NCI-H1105 treated with DMSO at 0.1 percent for 48 hours (cell line): ENCODE measurements around the gene PAFAH1B1.

ENCODE experiments used
- DNase-seq: peaks from one replicate; lab custom pipeline; 2025; lab: John Stamatoyannopoulos, UW

Gene PAFAH1B1

GRCh38 chr17:2722611-2723010 is 129.2 kb downstream of the PAFAH1B1 start:
- DNase-seq, result no peak

- no peak for DNase-seq
Observed at GRCh38 chr17:2723505-2723996, 130.1 kb downstream of the PAFAH1B1 start.

DNA sequence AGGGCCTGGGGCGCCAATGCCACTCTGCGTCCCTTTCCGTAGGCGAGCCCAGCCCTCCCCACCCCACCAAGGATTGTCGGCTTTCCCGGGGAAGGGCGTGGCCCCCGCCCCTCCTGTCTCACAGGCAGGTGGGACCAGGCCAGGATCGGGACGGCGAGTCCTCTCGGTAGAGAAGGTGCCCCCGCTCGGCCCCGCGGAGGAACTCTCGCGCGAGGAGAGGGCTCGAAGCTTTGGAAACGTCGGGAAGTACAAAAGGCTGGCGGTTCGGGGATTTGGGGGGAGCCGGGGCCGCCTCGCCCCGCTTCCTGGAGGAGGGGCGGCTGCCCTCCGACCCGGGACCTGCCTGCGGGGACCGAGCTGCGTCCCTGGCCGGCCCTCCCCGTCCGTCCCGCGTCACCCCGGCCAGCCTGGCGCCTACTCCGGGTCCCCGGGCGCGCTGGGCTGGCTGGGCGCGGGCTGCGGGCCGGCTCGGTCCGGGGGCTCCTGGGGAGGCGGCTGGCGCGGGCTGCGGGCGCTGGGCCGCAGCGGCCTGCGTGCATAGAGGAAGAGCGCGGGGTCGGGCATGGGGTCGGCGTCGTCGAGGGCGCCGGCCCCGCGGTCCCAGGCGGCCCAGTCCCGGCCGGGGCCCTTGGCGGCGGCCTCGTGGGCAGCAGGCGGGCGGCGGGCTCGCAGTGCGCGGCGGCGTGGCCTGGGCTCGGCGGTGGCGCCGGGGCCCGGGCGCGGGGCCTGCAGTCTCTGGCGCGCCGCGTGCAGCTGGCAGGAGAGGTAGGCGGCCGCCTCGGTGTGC is 130.7 kb downstream of the PAFAH1B1 start:
- no peak for DNase-seq

- no peak for DNase-seq
Observed at GRCh38 chr17:2724784-2725164, 131.3 kb downstream of the PAFAH1B1 start.

- DNase-seq, result no peak
Observed at GRCh38 chr17:2730764-2731353, 137.4 kb downstream of the PAFAH1B1 start.

- no peak for DNase-seq
Observed at GRCh38 chr17:2731807-2732206, 138.4 kb downstream of the PAFAH1B1 start.

DNA sequence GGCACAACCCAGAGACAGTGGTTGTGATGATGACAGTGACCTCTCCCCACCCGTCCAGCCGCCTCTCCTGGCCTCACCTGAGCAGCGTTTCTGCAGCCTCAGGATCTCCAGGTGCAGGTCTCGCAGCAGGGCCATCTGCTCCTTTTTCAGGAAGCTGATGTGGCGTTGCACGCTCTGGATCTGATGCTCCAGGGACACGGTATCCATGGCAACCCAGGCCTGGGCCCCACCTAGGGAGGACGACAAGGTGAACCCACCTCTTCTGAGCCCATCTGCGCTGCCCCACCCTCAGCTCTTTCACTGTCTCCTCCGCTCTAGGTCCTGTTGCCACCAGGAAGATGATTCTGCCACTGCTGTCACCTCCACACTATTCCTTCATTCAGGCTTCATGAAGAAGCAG is 141.5 kb downstream of the PAFAH1B1 start:
- DNase-seq, result no peak
